ENCODE results near the gene DLX1.

GRCh38 chr2:172084395-172084644 is 987 bp upstream of the DLX1 start:
- TF ChIP-seq EZH2 (IDR thresholded peaks at IDR 0.05; ENCODE audit: insufficient read depth, poor library complexity, severe bottlenecking), result no peak
- TF ChIP-seq EZH2phosphoT487 (IDR thresholded peaks at IDR 0.05; ENCODE audit: insufficient read depth, low read depth), result no peak

All from GM23248 (cell line).